ENCODE data around the gene CLDN9. TPM values are rescaled to one million over a fixed set of nuclear protein-coding genes. Genes with fewer than 3 reads are reported as not detected.
A peak's percentile ranks its signal among the peaks of the same experiment; 100 is the strongest.

Gene CLDN9
- total and polyA plus RNA-seq, 9 of the 15 experiments (the other 6 are each of a cell fraction or from before 2014, with no cell fraction given), result 0.12 to 0.44 (median 0.22) TPM; not detected in 4

DNA sequence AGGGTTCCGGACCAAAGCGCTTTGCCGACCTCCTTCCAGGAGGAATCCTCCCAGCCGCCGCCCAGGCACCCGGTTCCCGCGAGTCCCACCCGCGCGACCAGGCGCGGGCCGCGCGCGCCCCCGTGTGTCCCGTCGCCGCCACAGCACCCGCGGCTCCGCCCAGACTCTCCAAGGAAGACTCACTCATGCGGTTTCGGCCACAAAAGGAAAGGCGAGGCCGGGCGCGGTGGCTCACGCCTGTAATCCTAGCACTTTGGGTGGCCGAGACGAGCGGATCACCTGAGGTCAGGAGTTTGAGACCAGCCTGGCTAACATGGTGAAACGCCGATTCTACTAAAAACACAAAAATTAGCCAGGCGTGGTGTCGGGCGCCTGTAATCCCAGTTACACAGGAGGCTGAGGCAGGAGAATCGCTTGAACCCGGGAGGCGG, 29.0 kb upstream of the CLDN9 start (continued):
- TF ChIP-seq, protein P1, sequence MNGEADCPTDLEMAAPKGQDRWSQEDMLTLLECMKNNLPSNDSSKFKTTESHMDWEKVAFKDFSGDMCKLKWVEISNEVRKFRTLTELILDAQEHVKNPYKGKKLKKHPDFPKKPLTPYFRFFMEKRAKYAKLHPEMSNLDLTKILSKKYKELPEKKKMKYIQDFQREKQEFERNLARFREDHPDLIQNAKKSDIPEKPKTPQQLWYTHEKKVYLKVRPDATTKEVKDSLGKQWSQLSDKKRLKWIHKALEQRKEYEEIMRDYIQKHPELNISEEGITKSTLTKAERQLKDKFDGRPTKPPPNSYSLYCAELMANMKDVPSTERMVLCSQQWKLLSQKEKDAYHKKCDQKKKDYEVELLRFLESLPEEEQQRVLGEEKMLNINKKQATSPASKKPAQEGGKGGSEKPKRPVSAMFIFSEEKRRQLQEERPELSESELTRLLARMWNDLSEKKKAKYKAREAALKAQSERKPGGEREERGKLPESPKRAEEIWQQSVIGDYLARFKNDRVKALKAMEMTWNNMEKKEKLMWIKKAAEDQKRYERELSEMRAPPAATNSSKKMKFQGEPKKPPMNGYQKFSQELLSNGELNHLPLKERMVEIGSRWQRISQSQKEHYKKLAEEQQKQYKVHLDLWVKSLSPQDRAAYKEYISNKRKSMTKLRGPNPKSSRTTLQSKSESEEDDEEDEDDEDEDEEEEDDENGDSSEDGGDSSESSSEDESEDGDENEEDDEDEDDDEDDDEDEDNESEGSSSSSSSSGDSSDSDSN (IDR thresholded peaks at IDR 0.05; ENCODE audit: borderline replicate concordance in 1 of 2, low read depth in 2 of 2, low read length in 2 of 2), result 0 out of 4 replicates have a peak, but pooled peaks of 1 of the 2 experiments have one; percentile 43
- TF ChIP-seq KLF10 (CRISPR knock-in tag; IDR thresholded peaks at IDR 0.05) (no peak), ZNF398 (CRISPR knock-in tag; IDR thresholded peaks at IDR 0.05) (no peak), FOXA3 (CRISPR knock-in tag; conservative IDR thresholded peaks at IDR 0.05 in 1 of 2, IDR thresholded peaks at IDR 0.05 in 1 of 2) (no peak), MCM3 (IDR thresholded peaks at IDR 0.05) (no peak), CREBBP (IDR thresholded peaks at IDR 0.05; ENCODE audit: low read depth, low read length) (no peak), RBM25 (IDR thresholded peaks at IDR 0.05; ENCODE audit: low read depth, low read length, severe bottlenecking) (no peak), CC2D1A (IDR thresholded peaks at IDR 0.05) (no peak), ZNF511 (CRISPR knock-in tag; IDR thresholded peaks at IDR 0.05) (peak; percentile 64; the same call in 1 of the 2 replicates), KAT7 (CRISPR knock-in tag; IDR thresholded peaks at IDR 0.05; ENCODE audit: borderline replicate concordance) (no peak; the same call in 1 of the 2 replicates), KDM2B (CRISPR knock-in tag; IDR thresholded peaks at IDR 0.05) (no peak), ZNF583 (CRISPR knock-in tag; IDR thresholded peaks at IDR 0.05) (no peak), HNRNPLL (IDR thresholded peaks at IDR 0.05; ENCODE audit: low read depth, low read length, poor library complexity, severe bottlenecking) (no peak), MIER1 (IDR thresholded peaks at IDR 0.05; ENCODE audit: low read depth) (no peak)
- TF ChIP-seq, protein P2, sequence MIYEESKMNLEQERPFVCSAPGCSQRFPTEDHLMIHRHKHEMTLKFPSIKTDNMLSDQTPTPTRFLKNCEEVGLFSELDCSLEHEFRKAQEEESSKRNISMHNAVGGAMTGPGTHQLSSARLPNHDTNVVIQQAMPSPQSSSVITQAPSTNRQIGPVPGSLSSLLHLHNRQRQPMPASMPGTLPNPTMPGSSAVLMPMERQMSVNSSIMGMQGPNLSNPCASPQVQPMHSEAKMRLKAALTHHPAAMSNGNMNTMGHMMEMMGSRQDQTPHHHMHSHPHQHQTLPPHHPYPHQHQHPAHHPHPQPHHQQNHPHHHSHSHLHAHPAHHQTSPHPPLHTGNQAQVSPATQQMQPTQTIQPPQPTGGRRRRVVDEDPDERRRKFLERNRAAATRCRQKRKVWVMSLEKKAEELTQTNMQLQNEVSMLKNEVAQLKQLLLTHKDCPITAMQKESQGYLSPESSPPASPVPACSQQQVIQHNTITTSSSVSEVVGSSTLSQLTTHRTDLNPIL (CRISPR knock-in tag; IDR thresholded peaks at IDR 0.05), result no peak
- TF ChIP-seq, protein P3, sequence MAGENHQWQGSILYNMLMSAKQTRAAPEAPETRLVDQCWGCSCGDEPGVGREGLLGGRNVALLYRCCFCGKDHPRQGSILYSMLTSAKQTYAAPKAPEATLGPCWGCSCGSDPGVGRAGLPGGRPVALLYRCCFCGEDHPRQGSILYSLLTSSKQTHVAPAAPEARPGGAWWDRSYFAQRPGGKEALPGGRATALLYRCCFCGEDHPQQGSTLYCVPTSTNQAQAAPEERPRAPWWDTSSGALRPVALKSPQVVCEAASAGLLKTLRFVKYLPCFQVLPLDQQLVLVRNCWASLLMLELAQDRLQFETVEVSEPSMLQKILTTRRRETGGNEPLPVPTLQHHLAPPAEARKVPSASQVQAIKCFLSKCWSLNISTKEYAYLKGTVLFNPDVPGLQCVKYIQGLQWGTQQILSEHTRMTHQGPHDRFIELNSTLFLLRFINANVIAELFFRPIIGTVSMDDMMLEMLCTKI (IDR thresholded peaks at IDR 0.05; ENCODE audit: partially characterized antibody), result no peak
